Adrenal gland (tissue), 12 donors: ENCODE results near the gene IPP. TPM values are rescaled to one million over a fixed set of nuclear protein-coding genes. Genes with fewer than 3 reads are reported as not detected.

Experiments used
- DNase-seq, 7 donors: peaks; one replicate each; pipeline ENCODE4 v3.0.0-alpha.2; 2019 to 2020
- H3K27ac ChIP-seq, 5 donors: fragments of 200-600 bp; sonication (generic) in 4 of 5; 1 replicate in 3 of 5; 2 replicates in 2 of 5; pipeline versions ENCODE4 v1.5.1 to v1.8.0; 2016 to 2020; ENCODE audit warnings: mild to moderate bottlenecking in 1 of 5
- H3K27me3 ChIP-seq: fragments of 200-600 bp; 2 replicates; pipeline ENCODE4 v1.8.0; 2021
- H3K36me3 ChIP-seq, 2 donors: fragments of 200-600 bp; replicated peaks in 1 of 2; 1 replicate in 1 of 2; 2 replicates in 1 of 2; pipeline versions ENCODE4 v1.5.1 to v1.8.0; 2018 to 2022
- H3K4me1 ChIP-seq, 2 donors: fragments of 200-600 bp; replicated peaks in 1 of 2; 1 replicate in 1 of 2; 2 replicates in 1 of 2; pipeline versions ENCODE4 v1.5.1 to v1.8.0; 2018 to 2021
- H3K4me3 ChIP-seq, 4 donors: fragments of 200-600 bp; sonication (generic) in 3 of 4; one replicate each; pipeline ENCODE4 v1.5.1; 2016 to 2018
- H3K9me3 ChIP-seq, 3 donors: fragments of 200-600 bp; sonication (generic) in 1 of 3; replicated peaks in 1 of 3; 1 replicate in 2 of 3; 2 replicates in 1 of 3; pipeline versions ENCODE4 v1.5.1 to v1.8.0; 2016 to 2021
- CTCF ChIP-seq, 6 experiments: fragments of 450-650 bp in 4 of 6; fragments of 200-600 bp in 2 of 6; sonication (generic) in 1 of 6; IDR thresholded peaks; 1 replicate in 5 of 6; 2 replicates in 1 of 6; pipeline versions ENCODE4 v1.5.1 to v1.8.0; 2016 to 2021; ENCODE audit warnings: antibody characterized with exemption in 6 of 6, mild to moderate bottlenecking in 2 of 6, moderate library complexity in 1 of 6
- POLR2A ChIP-seq, 2 donors: fragments of 450-650 bp; IDR thresholded peaks; one replicate each; pipeline ENCODE4 v1.6.1; 2017; ENCODE audit warnings: antibody characterized with exemption in 2 of 2, mild to moderate bottlenecking in 2 of 2, moderate library complexity in 1 of 2
- WGBS, 4 donors: extraction: QIAGEN DNeasy Blood & Tissue Kit in 2 of 4; methylation state at CpG; one replicate each; pipeline versions ENCODE4 v1.1.5 to v1.1.7; 2013 to 2017; 5-methylcytosine and 5-hydroxymethylcytosine counted together
- intact Hi-C, 2 donors: fragments of 100-400 bp; cut with DNase I; formaldehyde crosslinking; loops; one replicate each; pipeline versions ENCODE4 v1.14.1 to v1.15.0; 2022 to 2023
- polyA plus RNA-seq, 3 donors: library from polyadenylated mRNA; stranded (reverse); fragments of 200-250 nt in 2 of 3; fragments of 350-450 nt in 1 of 3; fragmentation: Illumina TruSeq in 1 of 3; extraction: RNeasy Lipid Tissue Mini Kit (QIAGEN cat#74804) in 1 of 3; gene quantifications; one replicate each; pipeline ENCODE4 v1.2.3, GENCODE V29; 2013 to 2014
- total RNA-seq, 9 donors: library from RNA; depleted of rRNA in 4 of 9; stranded (reverse); fragments of >200 nt in 4 of 9; fragments of 120-200 nt in 1 of 9; fragmentation: NEBNext Ultra II Directional in 1 of 9; extraction: Animal tissue kit (Norgen Biotek cat#: 25700) in 1 of 9; gene quantifications; one replicate each; pipeline versions ENCODE4 v1.1.0 to v1.2.4, GENCODE V29; 2013 to 2023
- donor health status: healthy with polysubstance abuse.
- donor health status: Bipolar disorder and iron deficiency.
- donor health status: DM: yes; HTN: yes; CAD: no.
- donor health status: DM: no; HTN: no; CAD: no.
- donor health status: DM: no; HTN: no; CAD: no.
- donor health status: DM: yes; HTN: yes; CAD: no.

Gene IPP
- total and polyA plus RNA-seq, 12 donors: 2.8 to 23.9 (median 11.3) TPM

GRCh38 chr1:45793942-45794604, 43.6 kb upstream of the IPP start:
- H3K4me3 ChIP-seq: no peak overlapping the region
- H3K36me3 ChIP-seq: no peaks in the 10 kb centered on the region
- H3K27ac ChIP-seq: no peak overlapping the region
- TF ChIP-seq POLR2A (IDR thresholded peaks at IDR 0.05) (no peak), CTCF (IDR thresholded peaks at IDR 0.05) (no peak)
- WGBS, 4 donors: 48 to 56% (median 52%) methylated on average over 7 of the region's 7 CpGs
- no peaks in the 10 kb centered on the region for H3K4me1 ChIP-seq
- DNase-seq: no peak
- intact Hi-C loops: no loop called here
- H3K27me3 ChIP-seq: no peaks in the 10 kb centered on the region
- no peaks in the 10 kb centered on the region for H3K9me3 ChIP-seq

GRCh38 chr1:45792744-45793143, 42.3 kb upstream of the IPP start:
- Histone ChIP-seq H3K27me3 (no peaks in the 10 kb centered on the region), H3K4me3 (no peak overlapping the region), H3K9me3 (no peaks in the 10 kb centered on the region), H3K4me1 (no peaks in the 10 kb centered on the region), H3K27ac (no peak overlapping the region), H3K36me3 (no peaks in the 10 kb centered on the region)
- TF ChIP-seq CTCF (IDR thresholded peaks at IDR 0.05) (no peak), POLR2A (IDR thresholded peaks at IDR 0.05) (no peak)
- 75 to 90% (median 84%) methylated on average over 4 of the region's 4 CpGs for WGBS, 4 donors
- no peak for DNase-seq
- intact Hi-C loops: no loop called here

- TF ChIP-seq POLR2A (IDR thresholded peaks at IDR 0.05) (no peak), CTCF (IDR thresholded peaks at IDR 0.05) (no peak)
- H3K4me3 ChIP-seq: no peak overlapping the region
- no peaks in the 10 kb centered on the region for H3K4me1 ChIP-seq
- DNase-seq: no peak
- H3K36me3 ChIP-seq: no peaks in the 10 kb centered on the region
- WGBS, 4 donors: 50 to 63% (median 56%) methylated on average over 2 of the region's 2 CpGs
- H3K27ac ChIP-seq: no peak overlapping the region
- H3K27me3 ChIP-seq: no peaks in the 10 kb centered on the region
- intact Hi-C loops: no loop called here
- H3K9me3 ChIP-seq: no peaks in the 10 kb centered on the region
Observed at GRCh38 chr1:45789601-45790000, 39.1 kb upstream of the IPP start.

- H3K9me3 ChIP-seq: no peaks in the 10 kb centered on the region
- 69 to 86% (median 78%) methylated on average over 4 of the region's 4 CpGs for WGBS, 4 donors
- H3K4me1 ChIP-seq: no peaks in the 10 kb centered on the region
- TF ChIP-seq POLR2A (IDR thresholded peaks at IDR 0.05) (no peak), CTCF (IDR thresholded peaks at IDR 0.05) (no peak)
- intact Hi-C loops: no loop called here
- no peak overlapping the region for H3K4me3 ChIP-seq
- no peaks in the 10 kb centered on the region for H3K27me3 ChIP-seq
- peak in 1 of 7 donors; percentile 7 for DNase-seq
- no peak overlapping the region for H3K27ac ChIP-seq
- H3K36me3 ChIP-seq: no peaks in the 10 kb centered on the region
Observed at GRCh38 chr1:45787905-45788304, 37.5 kb upstream of the IPP start.
